HEK293 (cell line): Measurements from ENCODE around the gene PDE4D.
A peak's percentile ranks its signal among the peaks of the same experiment; 100 is the strongest.

Experiments used
- CTCF ChIA-PET: fragments of 350-600 bp; formaldehyde crosslinking; extraction: SDS; loops from one replicate; lab custom pipeline; 2021; ENCODE audit warnings: antibody characterized with exemption; lab: Yijun Ruan, JAX
- POLR2A ChIA-PET: fragments of 300-600 bp; formaldehyde crosslinking; extraction: SDS; loops from one replicate; lab custom pipeline; 2020; ENCODE audit warnings: antibody characterized with exemption, inconsistent platforms; lab: Yijun Ruan, JAX
- H3K27ac ChIP-seq: fragments of 200-500 bp; sonication (Bioruptor generic); 2 replicates; pipeline ENCODE4 v1.5.1; 2014; ENCODE audit warnings: low read depth, low read length, control low read depth, inconsistent platforms; ENCODE audit errors: extremely low read depth
- H3K36me3 ChIP-seq, 2 experiments: fragments of 200-500 bp in 1 of 2; sonication (Bioruptor generic) in 1 of 2; 1 replicate in 1 of 2; 2 replicates in 1 of 2; pipeline ENCODE4 v1.5.1; 2014 to 2017; ENCODE audit warnings: inconsistent platforms in 2 of 2, low read length in 2 of 2; ENCODE audit not compliant: control insufficient read depth in 2 of 2, insufficient read depth in 1 of 2
- H3K4me1 ChIP-seq: fragments of 200-500 bp; sonication (Bioruptor generic); 2 replicates; pipeline ENCODE4 v1.5.1; 2014; ENCODE audit warnings: mild to moderate bottlenecking, low read length, inconsistent platforms; ENCODE audit not compliant: control insufficient read depth, insufficient read depth
- H3K4me3 ChIP-seq: 2 replicates; pipeline ENCODE4 v1.5.1; 2011; ENCODE audit warnings: low read depth, mild to moderate bottlenecking, control low read depth, low read length, moderate library complexity
- H3K9me3 ChIP-seq: fragments of 200-500 bp; sonication (Bioruptor generic); 2 replicates; pipeline ENCODE4 v1.5.1; 2014; ENCODE audit warnings: low read depth, low read length, inconsistent platforms; ENCODE audit not compliant: control insufficient read depth, insufficient read depth
- BCL11B ChIP-seq: fragments of 450-650 bp; formaldehyde crosslinking; IDR thresholded peaks from 2 replicates; pipeline ENCODE4 v1.5.1; 2016; ENCODE audit warnings: low read depth, missing biosample characterization, missing genetic modification characterization
- FEZF1 ChIP-seq: fragments of 450-650 bp; formaldehyde crosslinking; IDR thresholded peaks from 2 replicates; pipeline ENCODE4 v1.5.1; 2016; ENCODE audit warnings: missing biosample characterization, missing genetic modification characterization
- GLIS1 ChIP-seq: fragments of 450-650 bp; formaldehyde crosslinking; IDR thresholded peaks from 2 replicates; pipeline ENCODE4 v1.5.1; 2016; ENCODE audit warnings: missing biosample characterization, missing genetic modification characterization
- KLF10 ChIP-seq: fragments of 450-650 bp; IDR thresholded peaks from 2 replicates; pipeline ENCODE4 v1.5.1; 2018; ENCODE audit warnings: missing biosample characterization, mild to moderate bottlenecking, missing genetic modification characterization
- MYNN ChIP-seq: fragments of 450-650 bp; formaldehyde crosslinking; IDR thresholded peaks from 2 replicates; pipeline ENCODE4 v1.5.1; 2016; ENCODE audit warnings: missing biosample characterization, missing genetic modification characterization, borderline replicate concordance
- PRDM1 ChIP-seq: fragments of 450-650 bp; formaldehyde crosslinking; IDR thresholded peaks from 2 replicates; pipeline ENCODE4; 2016; ENCODE audit warnings: missing biosample characterization, missing genetic modification characterization
- SP7 ChIP-seq: fragments of 450-650 bp; formaldehyde crosslinking; IDR thresholded peaks from 2 replicates; pipeline ENCODE4 v1.5.1; 2016; ENCODE audit warnings: missing biosample characterization, missing genetic modification characterization
- TRIM28 ChIP-seq: IDR thresholded peaks from 2 replicates; pipeline ENCODE4 v1.6.1; 2011; ENCODE audit warnings: low read length, control low read depth, borderline replicate concordance
- ZBTB1 ChIP-seq: fragments of 450-650 bp; formaldehyde crosslinking; IDR thresholded peaks from 2 replicates; pipeline ENCODE4 v1.5.1; 2016; ENCODE audit warnings: missing biosample characterization, missing genetic modification characterization
- ZFP69B ChIP-seq: fragments of 450-650 bp; formaldehyde crosslinking; IDR thresholded peaks from 2 replicates; pipeline ENCODE4 v1.5.1; 2016; ENCODE audit warnings: missing biosample characterization, missing genetic modification characterization
- ZNF146 ChIP-seq: fragments of 450-650 bp; formaldehyde crosslinking; IDR thresholded peaks from 2 replicates; pipeline ENCODE4 v1.5.1; 2016; ENCODE audit warnings: missing biosample characterization, missing genetic modification characterization
- ZNF16 ChIP-seq: fragments of 450-650 bp; formaldehyde crosslinking; IDR thresholded peaks from 2 replicates; pipeline ENCODE4 v1.5.1; 2016; ENCODE audit warnings: low read depth, missing biosample characterization, missing genetic modification characterization
- ZNF169 ChIP-seq: fragments of 450-650 bp; formaldehyde crosslinking; IDR thresholded peaks from 2 replicates; pipeline ENCODE4 v1.5.1; 2016; ENCODE audit warnings: missing biosample characterization, missing genetic modification characterization
- ZNF211 ChIP-seq: fragments of 450-650 bp; formaldehyde crosslinking; IDR thresholded peaks from 2 replicates; pipeline ENCODE4 v1.5.1; 2016; ENCODE audit warnings: low read depth, missing biosample characterization, missing genetic modification characterization
- ZNF292 ChIP-seq: fragments of 450-650 bp; formaldehyde crosslinking; IDR thresholded peaks from 2 replicates; pipeline ENCODE4 v1.5.1; 2016; ENCODE audit warnings: low read depth, missing biosample characterization, missing genetic modification characterization, borderline replicate concordance
- ZNF394 ChIP-seq: fragments of 450-650 bp; formaldehyde crosslinking; IDR thresholded peaks from 2 replicates; pipeline ENCODE4 v1.5.1; 2016; ENCODE audit warnings: missing biosample characterization, missing genetic modification characterization, mild to moderate bottlenecking, moderate library complexity, borderline replicate concordance
- ZNF596 ChIP-seq: fragments of 450-650 bp; IDR thresholded peaks from 2 replicates; pipeline ENCODE4 v1.5.0; 2018; ENCODE audit warnings: missing biosample characterization, mild to moderate bottlenecking, missing genetic modification characterization, moderate library complexity
- ZNF610 ChIP-seq: fragments of 450-650 bp; formaldehyde crosslinking; IDR thresholded peaks from 2 replicates; pipeline ENCODE4 v1.5.1; 2016; ENCODE audit warnings: missing biosample characterization, missing genetic modification characterization, borderline replicate concordance
- ZNF660 ChIP-seq: fragments of 450-650 bp; IDR thresholded peaks from 2 replicates; pipeline ENCODE4 v1.5.1; 2018; ENCODE audit warnings: missing biosample characterization, mild to moderate bottlenecking, missing genetic modification characterization
- ZXDB ChIP-seq: fragments of 450-650 bp; formaldehyde crosslinking; IDR thresholded peaks from 2 replicates; pipeline ENCODE4 v1.5.1; 2016; ENCODE audit warnings: missing biosample characterization, missing genetic modification characterization
- TF ChIP-seq, protein P1 (sequence below): fragments of 450-650 bp; formaldehyde crosslinking; IDR thresholded peaks from 2 replicates; pipeline ENCODE4 v1.5.1; 2016; ENCODE audit warnings: missing biosample characterization, missing genetic modification characterization
- TF ChIP-seq, protein P2 (sequence below): fragments of 450-650 bp; formaldehyde crosslinking; IDR thresholded peaks from 2 replicates; pipeline ENCODE4 v1.5.1; 2016; ENCODE audit warnings: missing biosample characterization, missing genetic modification characterization
- TF ChIP-seq, protein P3 (sequence below): fragments of 450-650 bp; formaldehyde crosslinking; IDR thresholded peaks from 2 replicates; pipeline ENCODE4 v1.5.1; 2016; ENCODE audit warnings: missing biosample characterization, missing genetic modification characterization
- TF ChIP-seq, protein P4 (sequence below): fragments of 450-650 bp; formaldehyde crosslinking; optimal IDR thresholded peaks from 2 replicates; pipeline ENCODE3; 2016; ENCODE audit warnings: missing biosample characterization, mild to moderate bottlenecking, missing genetic modification characterization
- TF ChIP-seq, protein P5 (sequence below): fragments of 450-650 bp; IDR thresholded peaks from 2 replicates; pipeline ENCODE4 v1.5.1; 2018; ENCODE audit warnings: missing biosample characterization, mild to moderate bottlenecking, missing genetic modification characterization

PDE4D gene

GRCh38 chr5:59275510-59276324 is 617.8 kb downstream of the PDE4D start (continued):
- TF ChIP-seq MYNN (tag by site-specific recombination): no peak
- TF ChIP-seq, protein P1, sequence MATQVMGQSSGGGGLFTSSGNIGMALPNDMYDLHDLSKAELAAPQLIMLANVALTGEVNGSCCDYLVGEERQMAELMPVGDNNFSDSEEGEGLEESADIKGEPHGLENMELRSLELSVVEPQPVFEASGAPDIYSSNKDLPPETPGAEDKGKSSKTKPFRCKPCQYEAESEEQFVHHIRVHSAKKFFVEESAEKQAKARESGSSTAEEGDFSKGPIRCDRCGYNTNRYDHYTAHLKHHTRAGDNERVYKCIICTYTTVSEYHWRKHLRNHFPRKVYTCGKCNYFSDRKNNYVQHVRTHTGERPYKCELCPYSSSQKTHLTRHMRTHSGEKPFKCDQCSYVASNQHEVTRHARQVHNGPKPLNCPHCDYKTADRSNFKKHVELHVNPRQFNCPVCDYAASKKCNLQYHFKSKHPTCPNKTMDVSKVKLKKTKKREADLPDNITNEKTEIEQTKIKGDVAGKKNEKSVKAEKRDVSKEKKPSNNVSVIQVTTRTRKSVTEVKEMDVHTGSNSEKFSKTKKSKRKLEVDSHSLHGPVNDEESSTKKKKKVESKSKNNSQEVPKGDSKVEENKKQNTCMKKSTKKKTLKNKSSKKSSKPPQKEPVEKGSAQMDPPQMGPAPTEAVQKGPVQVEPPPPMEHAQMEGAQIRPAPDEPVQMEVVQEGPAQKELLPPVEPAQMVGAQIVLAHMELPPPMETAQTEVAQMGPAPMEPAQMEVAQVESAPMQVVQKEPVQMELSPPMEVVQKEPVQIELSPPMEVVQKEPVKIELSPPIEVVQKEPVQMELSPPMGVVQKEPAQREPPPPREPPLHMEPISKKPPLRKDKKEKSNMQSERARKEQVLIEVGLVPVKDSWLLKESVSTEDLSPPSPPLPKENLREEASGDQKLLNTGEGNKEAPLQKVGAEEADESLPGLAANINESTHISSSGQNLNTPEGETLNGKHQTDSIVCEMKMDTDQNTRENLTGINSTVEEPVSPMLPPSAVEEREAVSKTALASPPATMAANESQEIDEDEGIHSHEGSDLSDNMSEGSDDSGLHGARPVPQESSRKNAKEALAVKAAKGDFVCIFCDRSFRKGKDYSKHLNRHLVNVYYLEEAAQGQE: peak; percentile 35; the same call in 1 of the 2 replicates
- 0 out of 2 replicates have a peak, but pooled peaks have one; percentile 19 for TF ChIP-seq ZNF596 (tag by site-specific recombination)
- no peak for TF ChIP-seq ZNF146 (tag by site-specific recombination)
- TF ChIP-seq TRIM28: peak; percentile 48; the same call in 1 of the 2 replicates
- TF ChIP-seq ZNF211: no peak
- TF ChIP-seq ZNF394 (tag by site-specific recombination): no peak
- TF ChIP-seq, protein P2, sequence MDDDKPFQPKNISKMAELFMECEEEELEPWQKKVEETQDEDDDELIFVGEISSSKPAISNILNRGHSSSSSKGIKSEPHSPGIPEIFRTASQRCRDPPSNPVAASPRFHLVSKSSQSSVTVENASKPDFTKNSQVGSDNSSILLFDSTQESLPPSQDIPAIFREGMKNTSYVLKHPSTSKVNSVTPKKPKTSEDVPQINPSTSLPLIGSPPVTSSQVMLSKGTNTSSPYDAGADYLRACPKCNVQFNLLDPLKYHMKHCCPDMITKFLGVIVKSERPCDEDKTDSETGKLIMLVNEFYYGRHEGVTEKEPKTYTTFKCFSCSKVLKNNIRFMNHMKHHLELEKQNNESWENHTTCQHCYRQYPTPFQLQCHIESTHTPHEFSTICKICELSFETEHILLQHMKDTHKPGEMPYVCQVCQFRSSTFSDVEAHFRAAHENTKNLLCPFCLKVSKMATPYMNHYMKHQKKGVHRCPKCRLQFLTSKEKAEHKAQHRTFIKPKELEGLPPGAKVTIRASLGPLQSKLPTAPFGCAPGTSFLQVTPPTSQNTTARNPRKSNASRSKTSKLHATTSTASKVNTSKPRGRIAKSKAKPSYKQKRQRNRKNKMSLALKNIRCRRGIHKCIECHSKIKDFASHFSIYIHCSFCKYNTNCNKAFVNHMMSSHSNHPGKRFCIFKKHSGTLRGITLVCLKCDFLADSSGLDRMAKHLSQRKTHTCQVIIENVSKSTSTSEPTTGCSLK (tag by site-specific recombination): no peak
- no peak for TF ChIP-seq KLF10
- no peak for TF ChIP-seq ZBTB1
- TF ChIP-seq, protein P3, sequence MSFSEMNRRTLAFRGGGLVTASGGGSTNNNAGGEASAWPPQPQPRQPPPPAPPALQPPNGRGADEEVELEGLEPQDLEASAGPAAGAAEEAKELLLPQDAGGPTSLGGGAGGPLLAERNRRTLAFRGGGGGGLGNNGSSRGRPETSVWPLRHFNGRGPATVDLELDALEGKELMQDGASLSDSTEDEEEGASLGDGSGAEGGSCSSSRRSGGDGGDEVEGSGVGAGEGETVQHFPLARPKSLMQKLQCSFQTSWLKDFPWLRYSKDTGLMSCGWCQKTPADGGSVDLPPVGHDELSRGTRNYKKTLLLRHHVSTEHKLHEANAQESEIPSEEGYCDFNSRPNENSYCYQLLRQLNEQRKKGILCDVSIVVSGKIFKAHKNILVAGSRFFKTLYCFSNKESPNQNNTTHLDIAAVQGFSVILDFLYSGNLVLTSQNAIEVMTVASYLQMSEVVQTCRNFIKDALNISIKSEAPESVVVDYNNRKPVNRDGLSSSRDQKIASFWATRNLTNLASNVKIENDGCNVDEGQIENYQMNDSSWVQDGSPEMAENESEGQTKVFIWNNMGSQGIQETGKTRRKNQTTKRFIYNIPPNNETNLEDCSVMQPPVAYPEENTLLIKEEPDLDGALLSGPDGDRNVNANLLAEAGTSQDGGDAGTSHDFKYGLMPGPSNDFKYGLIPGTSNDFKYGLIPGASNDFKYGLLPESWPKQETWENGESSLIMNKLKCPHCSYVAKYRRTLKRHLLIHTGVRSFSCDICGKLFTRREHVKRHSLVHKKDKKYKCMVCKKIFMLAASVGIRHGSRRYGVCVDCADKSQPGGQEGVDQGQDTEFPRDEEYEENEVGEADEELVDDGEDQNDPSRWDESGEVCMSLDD: no peak
- TF ChIP-seq ZXDB: peak; percentile 67; the same call in 1 of the 2 replicates
- TF ChIP-seq, protein P4, sequence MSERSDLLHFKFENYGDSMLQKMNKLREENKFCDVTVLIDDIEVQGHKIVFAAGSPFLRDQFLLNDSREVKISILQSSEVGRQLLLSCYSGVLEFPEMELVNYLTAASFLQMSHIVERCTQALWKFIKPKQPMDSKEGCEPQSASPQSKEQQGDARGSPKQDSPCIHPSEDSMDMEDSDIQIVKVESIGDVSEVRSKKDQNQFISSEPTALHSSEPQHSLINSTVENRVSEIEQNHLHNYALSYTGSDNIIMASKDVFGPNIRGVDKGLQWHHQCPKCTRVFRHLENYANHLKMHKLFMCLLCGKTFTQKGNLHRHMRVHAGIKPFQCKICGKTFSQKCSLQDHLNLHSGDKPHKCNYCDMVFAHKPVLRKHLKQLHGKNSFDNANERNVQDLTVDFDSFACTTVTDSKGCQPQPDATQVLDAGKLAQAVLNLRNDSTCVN: no peak

GRCh38 chr5:59275170-59275509 is 618.4 kb downstream of the PDE4D start:
- peak overlapping the region; percentile 61 for H3K4me3 ChIP-seq
- ChIA-PET POLR2A (interaction anchor here (1.3 to 2.7 kb wide), 3 partner anchors 11 to 93 kb away, joined by 3 to 9 read pairs (median 6); no protein-coding TSS in a partner anchor), CTCF (interaction anchor here (0.6 to 1.3 kb wide), 7 partner anchors 11 to 112 kb away, joined by 3 to 6 read pairs (median 3); no protein-coding TSS in a partner anchor)
- TF ChIP-seq PRDM1 (tag by site-specific recombination) (peak; percentile 44; the same call in 1 of the 2 replicates), ZNF660 (tag by site-specific recombination) (0 out of 2 replicates have a peak, but pooled peaks have one; percentile 15), KLF10 (0 out of 2 replicates have a peak, but pooled peaks have one; percentile 10), ZFP69B (peak; percentile 83), BCL11B (no peak), FEZF1 (tag by site-specific recombination) (no peak), ZNF610 (tag by site-specific recombination) (no peak), SP7 (no peak), GLIS1 (no peak), ZNF292 (tag by site-specific recombination) (no peak), ZNF16 (tag by site-specific recombination) (no peak), ZNF169 (tag by site-specific recombination) (no peak)
- TF ChIP-seq, protein P5, sequence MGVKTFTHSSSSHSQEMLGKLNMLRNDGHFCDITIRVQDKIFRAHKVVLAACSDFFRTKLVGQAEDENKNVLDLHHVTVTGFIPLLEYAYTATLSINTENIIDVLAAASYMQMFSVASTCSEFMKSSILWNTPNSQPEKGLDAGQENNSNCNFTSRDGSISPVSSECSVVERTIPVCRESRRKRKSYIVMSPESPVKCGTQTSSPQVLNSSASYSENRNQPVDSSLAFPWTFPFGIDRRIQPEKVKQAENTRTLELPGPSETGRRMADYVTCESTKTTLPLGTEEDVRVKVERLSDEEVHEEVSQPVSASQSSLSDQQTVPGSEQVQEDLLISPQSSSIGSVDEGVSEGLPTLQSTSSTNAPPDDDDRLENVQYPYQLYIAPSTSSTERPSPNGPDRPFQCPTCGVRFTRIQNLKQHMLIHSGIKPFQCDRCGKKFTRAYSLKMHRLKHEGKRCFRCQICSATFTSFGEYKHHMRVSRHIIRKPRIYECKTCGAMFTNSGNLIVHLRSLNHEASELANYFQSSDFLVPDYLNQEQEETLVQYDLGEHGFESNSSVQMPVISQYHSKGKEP (tag by site-specific recombination): no peak

More at GRCh38 chr5:59275170-59275509, 618.4 kb downstream of the PDE4D start:
- Histone ChIP-seq H3K36me3 (no peaks in the 10 kb centered on the region), H3K4me1 (peaks cover 20% of the 10 kb centered on the region), H3K9me3 (no peaks in the 10 kb centered on the region), H3K27ac (peak overlapping the region; percentile 94)
